ENCODE data around the gene BMP4. TPM values are rescaled to one million over a fixed set of nuclear protein-coding genes. Genes with fewer than 3 reads are reported as not detected.
A peak's percentile ranks its signal among the peaks of the same experiment; 100 is the strongest.

Gene BMP4
- total RNA-seq, 1 donor from 2014 or later, result 6.9 TPM

GRCh38 chr14:53955671-53956426 lies 776 bp downstream of the BMP4 start:
- no peak for TF ChIP-seq CTCF (IDR thresholded peaks at IDR 0.05)
- peak overlapping the region; percentile 95 for H3K4me3 Mint-ChIP-seq (ENCODE audit: unreplicated experiment)
- H3K4me1 Mint-ChIP-seq (ENCODE audit: unreplicated experiment), result peaks cover 44% of the 10 kb centered on the region
- H3K36me3 Mint-ChIP-seq (ENCODE audit: unreplicated experiment), result peaks cover 5% of the 10 kb centered on the region
- DNase-seq (ENCODE audit: extremely low spot score, unreplicated experiment), result no peak
- H3K27me3 Mint-ChIP-seq (ENCODE audit: unreplicated experiment), result peaks cover 31% of the 10 kb centered on the region
- no peaks in the 10 kb centered on the region for H3K9me3 Mint-ChIP-seq (ENCODE audit: unreplicated experiment)
- H3K27ac Mint-ChIP-seq (ENCODE audit: unreplicated experiment), result no peak overlapping the region

GRCh38 chr14:53955229-53955556 lies 1.4 kb downstream of the BMP4 start:
- Mint-ChIP-seq H3K9me3 (ENCODE audit: unreplicated experiment) (no peaks in the 10 kb centered on the region), H3K36me3 (ENCODE audit: unreplicated experiment) (peaks cover 12% of the 10 kb centered on the region), H3K4me1 (ENCODE audit: unreplicated experiment) (peaks cover 44% of the 10 kb centered on the region), H3K4me3 (ENCODE audit: unreplicated experiment) (peak overlapping the region; percentile 95), H3K27me3 (ENCODE audit: unreplicated experiment) (peaks cover 24% of the 10 kb centered on the region), H3K27ac (ENCODE audit: unreplicated experiment) (peak overlapping the region; percentile 29)
- DNase-seq (ENCODE audit: extremely low spot score, unreplicated experiment), result no peak
- no peak for TF ChIP-seq CTCF (IDR thresholded peaks at IDR 0.05)

- DNase-seq (ENCODE audit: extremely low spot score, unreplicated experiment), result no peak
- Mint-ChIP-seq H3K9me3 (ENCODE audit: unreplicated experiment) (no peaks in the 10 kb centered on the region), H3K27me3 (ENCODE audit: unreplicated experiment) (peaks cover 23% of the 10 kb centered on the region)
These were observed 1.9 kb downstream of the BMP4 start for GRCh38 chr14:53954551-53955228.

GRCh38 chr14:53953828-53954550 lies 2.6 kb downstream of the BMP4 start:
- peak overlapping the region; percentile 95 for H3K4me3 Mint-ChIP-seq (ENCODE audit: unreplicated experiment)
- no peak for DNase-seq (ENCODE audit: extremely low spot score, unreplicated experiment)
- no peaks in the 10 kb centered on the region for H3K9me3 Mint-ChIP-seq (ENCODE audit: unreplicated experiment)
- H3K4me1 Mint-ChIP-seq (ENCODE audit: unreplicated experiment), result peaks cover 44% of the 10 kb centered on the region
- no peak for TF ChIP-seq CTCF (IDR thresholded peaks at IDR 0.05)
- peaks cover 12% of the 10 kb centered on the region for H3K36me3 Mint-ChIP-seq (ENCODE audit: unreplicated experiment)
- H3K27me3 Mint-ChIP-seq (ENCODE audit: unreplicated experiment), result peaks cover 20% of the 10 kb centered on the region
- H3K27ac Mint-ChIP-seq (ENCODE audit: unreplicated experiment), result peak overlapping the region; percentile 92

More at GRCh38 chr14:53954551-53955228, 1.9 kb downstream of the BMP4 start:
- H3K27ac Mint-ChIP-seq (ENCODE audit: unreplicated experiment), result peak overlapping the region; percentile 92
- H3K36me3 Mint-ChIP-seq (ENCODE audit: unreplicated experiment), result peaks cover 12% of the 10 kb centered on the region
- H3K4me1 Mint-ChIP-seq (ENCODE audit: unreplicated experiment), result peaks cover 44% of the 10 kb centered on the region
- H3K4me3 Mint-ChIP-seq (ENCODE audit: unreplicated experiment), result peak overlapping the region; percentile 95
- TF ChIP-seq CTCF (IDR thresholded peaks at IDR 0.05), result peak; percentile 35

Measured in osteocyte (in vitro differentiated cells).